Measurements from ENCODE around the gene FANCB.

Gene FANCB

DNA sequence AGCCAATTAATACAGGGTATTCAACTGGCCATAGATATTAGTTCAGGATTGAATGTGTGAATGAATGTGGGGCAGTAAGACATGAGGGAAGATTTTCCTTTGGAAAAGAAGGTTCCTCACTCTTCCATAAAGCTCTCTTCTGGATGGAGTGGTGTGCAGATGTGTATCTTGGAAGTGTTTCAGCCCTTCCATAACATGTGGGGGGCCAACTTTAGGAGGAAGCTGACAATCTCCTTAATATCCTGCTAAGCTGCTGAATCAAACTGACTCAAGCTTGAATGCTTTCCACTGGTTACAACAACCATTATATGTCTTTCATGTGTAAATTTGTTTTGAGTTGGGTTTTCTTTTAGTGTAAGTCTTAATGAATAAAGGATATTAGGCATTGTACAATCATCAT, 40.3 kb downstream of the FANCB start:
- no peak for DNase-seq (ENCODE audit: low spot score)

DNA sequence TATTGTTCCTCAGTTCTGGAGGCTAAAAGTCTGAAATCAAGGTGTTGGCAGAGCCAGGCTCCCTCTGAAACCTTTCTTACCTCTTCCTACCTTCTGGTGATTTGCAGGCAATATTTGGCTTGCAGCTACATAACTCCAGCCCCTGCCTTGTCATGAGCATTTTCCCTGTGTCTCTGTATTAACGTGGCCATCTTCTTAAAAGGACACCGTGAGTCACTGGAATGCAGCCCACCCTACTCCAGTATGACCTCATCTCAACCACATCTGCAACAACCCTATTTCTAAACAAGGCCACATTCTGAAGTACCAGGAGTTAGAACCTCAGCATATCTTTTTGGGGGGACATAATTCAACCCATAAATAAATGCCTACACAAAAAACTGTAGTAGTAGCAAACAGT, 40.7 kb downstream of the FANCB start:
- no peak for DNase-seq (ENCODE audit: low spot score)

DNA sequence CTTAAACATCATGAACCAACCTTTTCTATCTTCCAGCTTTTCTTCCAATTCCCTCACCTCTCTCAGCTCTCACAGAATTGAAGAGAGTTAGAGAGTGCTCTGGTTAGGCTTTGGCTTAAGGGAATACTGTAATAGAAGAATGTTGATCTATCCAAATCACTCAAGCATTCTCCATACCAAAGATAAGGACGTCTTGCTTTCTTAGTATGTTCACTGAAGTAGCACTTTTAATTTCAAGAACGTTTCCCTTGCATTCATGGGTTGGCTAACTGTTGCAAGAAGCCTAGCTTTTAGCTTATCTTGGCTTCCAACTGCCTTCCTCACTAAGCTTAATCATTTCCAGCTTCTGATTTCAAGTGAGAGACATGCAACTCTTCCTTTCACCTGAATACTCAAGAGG, 43.2 kb downstream of the FANCB start:
- no peak for DNase-seq (ENCODE audit: low spot score)

DNA sequence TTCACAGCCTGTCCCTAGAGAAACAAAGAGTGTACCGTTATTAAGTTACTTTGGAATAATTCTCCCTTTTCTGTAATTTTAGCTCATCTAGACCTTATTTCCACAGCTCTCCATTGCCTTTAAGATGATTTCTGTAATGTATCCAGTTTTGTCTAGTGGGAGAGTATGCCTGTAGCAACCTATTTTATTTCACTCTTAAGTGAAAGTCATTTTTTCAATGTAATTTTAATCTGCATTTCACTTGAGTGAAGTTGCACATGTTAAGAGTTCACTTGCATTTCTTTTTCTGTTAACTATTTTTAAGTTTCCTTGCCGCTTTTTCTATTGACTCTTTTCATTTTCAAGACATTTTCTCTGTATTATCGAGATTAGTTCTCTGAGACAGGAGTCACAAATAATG, 46.5 kb downstream of the FANCB start:
- DNase-seq (ENCODE audit: low spot score) = no peak

DNA sequence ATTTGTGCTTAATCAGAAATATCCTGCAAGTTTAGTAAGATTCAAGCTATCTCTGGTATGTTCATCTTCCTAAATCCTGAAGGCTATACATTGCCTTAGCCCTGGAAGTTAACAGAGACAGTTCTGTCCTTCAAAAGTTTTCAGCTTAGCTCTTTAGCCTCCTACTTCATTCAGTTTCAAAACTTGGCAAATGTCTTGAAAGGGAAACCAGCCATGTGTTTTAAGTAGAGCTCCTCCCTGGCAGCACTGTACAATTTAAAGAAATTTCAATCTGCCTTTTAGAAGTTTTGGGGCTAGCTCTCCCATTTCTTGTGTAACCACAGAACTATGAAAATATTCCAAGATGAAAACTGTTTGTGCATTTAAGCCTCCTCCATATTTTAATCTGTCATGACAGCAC, 47.0 kb downstream of the FANCB start:
- no peak for DNase-seq (ENCODE audit: low spot score)

DNA sequence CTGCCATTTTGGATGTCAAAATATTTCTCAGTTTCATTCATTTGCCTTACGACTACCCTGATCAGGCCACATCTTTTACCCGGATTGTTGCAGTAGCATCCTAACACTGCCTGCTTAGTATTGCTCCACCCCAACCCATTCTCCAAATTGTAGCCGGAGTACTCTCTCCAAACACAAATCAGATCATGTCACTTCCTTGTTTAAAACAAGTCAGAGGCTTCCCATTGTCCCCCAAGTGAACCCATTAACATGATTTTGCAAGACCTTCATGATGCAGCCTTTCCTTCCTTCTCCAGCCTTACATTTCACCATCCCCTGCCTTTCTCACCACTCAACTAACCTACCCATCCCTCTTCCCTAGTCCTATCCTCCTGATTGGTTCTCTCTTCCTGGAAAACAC, 53.1 kb downstream of the FANCB start:
- no peak for DNase-seq (ENCODE audit: low spot score)

DNA sequence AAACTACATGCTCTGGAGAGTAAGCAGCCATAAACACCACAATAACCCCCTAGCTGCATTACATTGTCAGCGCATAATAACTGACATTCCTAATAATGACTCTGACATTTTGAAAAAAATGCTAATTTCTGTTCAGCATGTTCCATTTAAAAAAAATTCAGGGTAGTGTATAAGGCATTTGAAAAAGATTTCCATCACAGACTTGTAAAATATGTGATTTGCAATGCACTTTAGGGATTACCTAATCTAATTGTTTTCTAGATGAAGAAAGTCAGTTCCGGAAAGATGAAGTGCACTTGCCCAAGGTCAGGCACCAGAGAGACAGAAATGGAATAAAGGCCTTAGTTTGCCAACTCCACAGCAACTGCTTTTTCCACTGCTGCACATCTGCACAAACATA, 55.3 kb downstream of the FANCB start:
- DNase-seq (ENCODE audit: low spot score) = no peak

DNA sequence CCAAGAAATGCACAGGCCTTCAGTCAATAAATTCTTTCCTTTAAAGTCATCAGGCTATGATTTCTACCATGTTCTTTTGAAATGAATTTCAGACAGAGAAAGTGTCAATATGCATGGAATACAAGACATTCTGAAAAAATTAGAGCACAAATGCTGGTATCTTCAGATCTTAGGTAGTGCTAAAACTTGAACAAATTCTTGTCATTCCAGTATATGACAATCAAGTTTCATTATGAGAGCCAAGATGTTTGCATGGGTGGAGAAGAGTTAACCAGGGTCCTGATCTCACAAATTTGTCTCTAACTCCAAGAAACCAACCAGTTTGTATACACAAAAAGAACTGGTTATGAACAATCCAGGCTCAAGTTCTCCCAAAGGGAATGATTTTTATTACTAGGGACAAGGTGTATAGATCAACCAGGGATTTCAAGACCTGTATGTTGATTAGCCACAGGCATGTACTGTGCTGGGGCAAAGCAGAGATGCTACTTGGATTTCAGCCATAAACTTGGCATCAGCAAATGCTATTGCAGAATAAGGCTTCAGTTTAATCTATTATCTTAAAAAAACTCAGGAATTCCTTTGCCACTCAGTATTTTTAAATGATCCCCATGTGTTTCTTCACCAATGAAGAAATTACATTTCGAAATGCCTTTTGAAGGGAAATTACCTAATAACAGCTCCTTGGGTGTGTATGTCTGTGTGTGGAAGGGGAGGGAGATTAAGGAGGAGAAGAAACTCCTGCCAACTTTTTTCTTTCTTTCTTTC, 69.7 kb downstream of the FANCB start:
- no peak for DNase-seq (ENCODE audit: low spot score)

DNA sequence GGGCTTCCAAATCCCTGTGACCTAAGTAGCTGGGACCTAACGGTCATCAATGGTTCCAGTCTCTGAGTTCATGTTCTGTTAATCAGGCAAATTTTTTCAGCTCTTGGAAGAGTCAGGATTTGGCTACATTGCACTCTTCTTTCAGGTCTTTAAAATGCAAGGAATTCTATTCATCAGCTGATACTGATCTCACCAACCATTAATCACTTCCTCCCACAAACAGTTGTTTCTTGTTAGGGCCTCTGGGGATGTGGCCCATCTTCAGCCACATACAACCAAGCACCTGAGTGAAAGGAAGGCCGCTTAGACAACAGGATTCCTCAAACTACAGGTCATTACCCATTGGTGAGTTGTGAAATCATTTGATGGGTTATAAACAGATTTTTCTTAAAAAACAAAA, 71.7 kb downstream of the FANCB start:
- DNase-seq (ENCODE audit: low spot score) = no peak

DNA sequence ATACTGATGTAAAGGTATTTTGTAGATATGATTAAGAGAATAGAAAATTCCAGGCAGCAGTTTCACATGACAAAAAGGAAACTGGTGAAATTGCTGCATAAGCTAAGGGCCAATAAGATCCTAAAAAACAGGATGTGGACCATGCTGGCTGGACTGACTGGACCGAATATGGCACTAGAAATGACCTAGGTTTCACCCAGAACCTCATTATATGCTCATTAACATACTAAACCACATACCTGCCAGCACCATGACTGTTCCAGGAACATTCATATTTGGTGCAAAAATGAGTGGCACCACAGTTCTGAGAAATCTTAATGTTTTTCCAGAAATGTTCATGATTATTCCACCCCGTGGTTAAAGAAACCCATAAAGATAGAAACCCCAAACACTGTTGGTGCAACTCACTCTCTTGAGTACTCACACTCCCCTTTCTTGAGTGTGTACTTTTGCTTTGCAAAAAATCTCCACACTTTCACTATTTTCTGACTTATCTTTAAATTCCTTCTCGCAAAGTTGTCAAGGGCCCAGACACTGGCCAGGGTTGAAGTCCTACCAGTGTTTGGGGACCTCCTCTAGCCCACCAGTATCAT, 74.0 kb downstream of the FANCB start:
- no peak for DNase-seq (ENCODE audit: low spot score)
